Stimulated activated CD4-positive, alpha-beta T cell treated with anti-CD3 and anti-CD28 coated beads, Interleukin-2, amount 100 ng/mL, for 4 hours (primary cell): ENCODE measurements around the gene OR2S2.
"Not testable (repeated sequence)": the region's sequence is repeated elsewhere in the genome, so short reads cannot be mapped to it uniquely, and the experiment has no call there.

Experiments
- DNase-seq: peaks from one replicate; pipeline ENCODE4 v3.0.0-alpha.2; 2020; ENCODE audit warnings: low read depth

Gene OR2S2

GRCh38 chr9:35962126-35962906 lies 4.4 kb upstream of the OR2S2 start:
- DNase-seq: no peak

- DNase-seq: no peak
Observed at GRCh38 chr9:35960039-35960655, 2.2 kb upstream of the OR2S2 start.

- DNase-seq: no peak
Observed at GRCh38 chr9:35956651-35957050, 1.3 kb downstream of the OR2S2 start.

GRCh38 chr9:35954942-35955546 lies 2.9 kb downstream of the OR2S2 start:
- peak; percentile 32 for DNase-seq

GRCh38 chr9:35952526-35953191 lies 5.3 kb downstream of the OR2S2 start:
- DNase-seq: no peak

GRCh38 chr9:35951736-35952135 lies 6.2 kb downstream of the OR2S2 start:
- no peak for DNase-seq

GRCh38 chr9:35948901-35949318 lies 9.0 kb downstream of the OR2S2 start:
- no peak for DNase-seq

- DNase-seq: no peak
Observed at GRCh38 chr9:35948451-35948850, 9.5 kb downstream of the OR2S2 start.

- DNase-seq: peak; percentile 53
Observed at GRCh38 chr9:35945341-35946018, 12.5 kb downstream of the OR2S2 start.

- DNase-seq: no peak
Observed at GRCh38 chr9:35944841-35945240, 13.1 kb downstream of the OR2S2 start.

GRCh38 chr9:35944173-35944572 lies 13.8 kb downstream of the OR2S2 start:
- no peak for DNase-seq

- no peak for DNase-seq
Observed at GRCh38 chr9:35942286-35942685, 15.7 kb downstream of the OR2S2 start.

GRCh38 chr9:35940458-35941407 lies 17.2 kb downstream of the OR2S2 start:
- DNase-seq: no peak

- DNase-seq: no peak
Observed at GRCh38 chr9:35939679-35940250, 18.2 kb downstream of the OR2S2 start.

- no peak for DNase-seq
Observed at GRCh38 chr9:35938474-35939356, 19.2 kb downstream of the OR2S2 start.

- DNase-seq: no peak
Observed at GRCh38 chr9:35937227-35937626, 20.7 kb downstream of the OR2S2 start.

GRCh38 chr9:35935755-35936509 lies 22.0 kb downstream of the OR2S2 start:
- DNase-seq: no peak

GRCh38 chr9:35935261-35935660 lies 22.7 kb downstream of the OR2S2 start:
- DNase-seq: no peak

GRCh38 chr9:35934069-35934468 lies 23.9 kb downstream of the OR2S2 start:
- DNase-seq: not testable (repeated sequence)
